ENCODE results near the gene OPTC.
"Not testable (repeated sequence)": the region's sequence is repeated elsewhere in the genome, so short reads cannot be mapped to it uniquely, and the experiment has no call there.

Gene OPTC

DNA sequence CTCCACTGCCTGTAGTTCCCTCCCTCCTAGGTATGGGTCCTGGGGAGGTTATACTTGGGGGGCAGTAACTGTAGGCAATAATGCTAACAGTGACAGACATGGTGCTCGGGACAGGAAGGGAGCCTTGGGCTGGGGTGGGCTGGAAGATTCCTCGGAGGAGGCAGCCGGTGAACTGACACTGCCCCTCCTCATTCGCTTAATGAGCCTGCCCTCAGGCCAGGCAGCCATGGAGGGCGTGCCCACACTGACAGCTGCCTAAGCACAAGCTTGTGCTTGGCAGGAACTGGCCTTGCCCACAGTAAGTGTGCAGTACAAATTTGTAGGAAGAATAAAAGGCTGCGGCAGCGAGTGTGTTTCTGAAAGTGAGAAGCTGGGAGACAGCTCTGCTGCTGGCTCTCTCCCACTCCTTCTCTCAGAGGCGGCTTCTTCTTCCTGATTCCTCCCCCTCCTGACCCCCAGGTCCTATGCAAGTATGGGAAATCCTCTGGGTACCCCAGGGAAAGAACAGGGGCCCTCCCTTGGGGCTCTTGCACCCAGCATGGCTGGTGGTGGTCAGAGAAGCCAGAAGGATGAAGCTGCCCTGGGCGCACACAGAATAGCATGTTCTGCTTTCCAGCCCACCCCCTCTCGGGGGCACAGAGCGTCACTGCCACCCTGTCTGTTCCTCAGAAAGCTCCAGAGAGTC is 23.6 kb downstream of the OPTC start:
- no peak for DNase-seq (ENCODE audit: low spot score)

DNA sequence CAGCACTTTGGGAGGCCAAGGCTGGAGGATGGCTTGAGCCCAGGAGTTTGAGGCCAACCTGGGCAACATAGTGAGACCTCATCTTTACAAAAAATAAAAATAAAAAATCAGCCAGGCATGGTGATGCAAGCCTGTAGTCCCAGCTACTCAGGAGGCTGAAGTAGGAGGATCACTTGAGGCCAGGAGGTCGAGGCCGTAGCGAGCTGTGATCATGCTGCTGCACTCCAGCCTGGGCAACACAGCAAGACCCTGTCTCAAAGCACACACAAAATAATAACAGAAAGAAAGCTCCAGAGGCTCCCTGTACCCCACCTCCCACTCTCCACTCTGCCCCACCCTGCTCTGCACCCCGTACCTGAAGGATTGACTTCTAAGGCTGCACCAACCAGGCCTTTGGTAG is 24.2 kb downstream of the OPTC start:
- not testable (repeated sequence) for DNase-seq (ENCODE audit: low spot score)

DNA sequence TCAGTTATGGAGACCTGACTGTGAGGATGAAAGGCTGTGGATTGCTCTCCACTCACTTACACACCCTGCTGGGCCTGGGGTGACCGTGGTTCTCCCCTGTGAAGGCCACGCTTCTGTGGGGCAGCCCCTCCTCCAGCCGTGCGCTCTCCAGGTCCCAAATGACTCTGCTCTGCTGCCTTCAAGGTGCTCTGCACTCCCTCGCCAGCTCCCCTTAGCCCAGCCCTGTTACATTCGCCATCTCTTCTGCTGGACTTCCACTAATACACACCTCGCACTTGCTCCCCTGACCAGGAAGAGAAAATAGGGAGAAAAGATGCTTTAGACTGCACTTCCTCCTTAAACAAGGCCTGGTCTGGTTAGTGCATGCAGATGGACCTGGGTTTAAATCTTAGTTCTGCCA is 24.6 kb downstream of the OPTC start:
- DNase-seq (ENCODE audit: low spot score) = no peak

DNA sequence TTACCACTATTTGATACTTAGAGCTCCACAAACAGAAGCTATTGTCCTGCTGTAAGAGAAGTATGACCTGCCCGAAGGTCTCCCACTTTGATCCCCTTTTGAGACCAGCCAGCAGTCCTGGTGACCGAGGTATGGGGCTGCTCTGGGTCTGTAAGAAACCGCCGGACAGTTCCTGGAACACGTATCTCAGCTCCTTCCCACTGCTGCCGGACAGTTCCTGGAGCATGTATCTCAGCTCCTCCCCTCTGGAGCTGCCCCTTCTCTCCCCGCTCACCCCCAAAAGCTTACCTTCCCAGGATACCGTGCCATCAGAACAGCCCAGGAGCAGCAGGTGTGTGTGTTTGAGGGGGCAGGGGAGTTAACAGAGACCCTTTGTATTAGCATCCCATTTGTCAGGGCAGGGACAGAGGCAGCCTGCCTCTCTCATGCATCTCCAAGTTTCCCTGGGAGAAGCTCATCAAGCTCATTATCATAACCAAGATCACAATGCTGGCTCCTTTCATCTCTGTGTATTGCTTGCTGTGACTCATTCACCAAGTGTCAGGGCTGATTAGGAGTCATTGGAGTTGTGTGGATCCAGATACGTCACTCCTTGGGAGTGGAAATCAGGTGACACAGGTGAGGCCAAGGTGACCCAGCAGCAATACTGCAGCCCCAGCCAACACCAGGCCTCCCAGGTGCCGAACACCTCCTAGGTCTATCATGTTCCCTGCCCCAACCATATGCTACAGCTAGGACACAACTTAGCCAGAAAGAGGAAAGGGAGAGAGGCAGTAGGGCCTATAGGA is 25.3 kb downstream of the OPTC start:
- DNase-seq (ENCODE audit: low spot score) = no peak

DNA sequence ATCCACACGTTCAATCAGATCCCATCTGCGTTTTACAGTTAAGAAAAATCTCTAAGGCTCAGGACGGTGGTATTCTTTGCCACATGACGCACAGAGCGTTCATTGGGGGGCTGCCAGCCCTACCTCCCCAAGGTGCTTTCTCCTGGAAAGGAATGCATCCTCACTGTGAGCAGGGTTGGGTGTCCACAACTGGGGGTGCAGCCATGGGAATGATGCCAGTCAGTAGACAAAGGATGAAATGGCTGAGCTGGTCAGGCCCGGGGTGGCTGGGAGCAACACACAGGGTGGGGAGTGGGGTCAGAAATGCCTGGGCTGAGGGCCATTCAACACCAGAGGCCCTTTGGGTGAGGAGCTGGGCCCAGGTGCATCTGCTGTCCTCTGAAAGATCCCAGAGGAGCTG is 25.9 kb downstream of the OPTC start:
- DNase-seq (ENCODE audit: low spot score) = no peak

DNA sequence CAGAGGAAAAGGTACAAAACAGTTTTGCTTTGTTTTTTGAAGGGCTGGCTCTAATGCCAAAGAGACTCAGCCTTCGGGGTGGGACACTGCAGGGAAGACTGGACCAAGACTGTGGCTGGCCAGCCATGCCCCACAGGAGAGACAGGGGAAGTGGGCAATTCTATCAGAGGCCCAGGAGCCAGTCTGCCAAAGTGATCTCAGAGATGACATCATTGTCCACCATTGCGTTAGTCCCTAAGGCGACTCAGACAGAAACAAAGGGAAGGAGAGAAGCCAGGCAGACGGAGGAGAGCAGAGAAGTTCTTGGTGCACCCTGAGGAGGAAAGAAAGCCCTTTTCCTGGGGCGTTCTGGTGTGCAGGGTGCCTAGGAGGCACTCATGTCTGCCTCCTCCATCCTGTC is 26.4 kb downstream of the OPTC start:
- no peak for DNase-seq (ENCODE audit: low spot score)

DNA sequence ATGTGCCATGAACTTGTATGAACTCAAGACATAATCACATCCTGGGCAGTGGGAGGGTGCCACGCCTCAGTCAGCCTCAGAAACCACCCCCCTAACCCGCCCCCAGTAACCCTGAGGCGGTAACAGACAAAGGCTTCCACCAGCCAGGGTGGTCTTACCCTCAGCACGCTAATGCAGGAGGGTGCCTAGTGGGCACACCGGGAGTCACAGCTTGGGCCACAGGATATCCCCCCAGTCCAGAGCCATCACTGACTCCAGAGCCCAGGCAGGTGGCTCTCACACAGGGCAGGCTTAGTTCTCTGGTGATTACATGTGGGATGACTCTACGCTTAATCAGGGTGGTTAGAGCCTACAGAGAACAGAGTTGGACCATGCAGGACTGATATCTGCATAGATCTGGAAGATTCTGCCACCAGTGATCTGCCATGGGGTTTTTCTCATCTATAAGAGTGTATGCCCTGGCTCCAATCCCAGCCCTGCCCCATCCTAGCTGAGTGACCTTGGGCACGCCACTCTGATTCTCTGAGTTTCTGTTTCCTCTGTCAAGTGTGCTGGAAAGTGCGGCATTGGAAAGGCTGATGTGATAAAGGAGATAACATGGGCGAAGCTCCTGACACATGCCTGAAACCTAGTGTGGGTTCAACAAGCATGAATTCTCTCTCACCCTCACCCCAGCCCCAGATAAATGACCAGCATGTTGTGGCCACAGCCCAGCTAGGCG is 27.3 kb downstream of the OPTC start:
- no peak for DNase-seq (ENCODE audit: low spot score)

DNA sequence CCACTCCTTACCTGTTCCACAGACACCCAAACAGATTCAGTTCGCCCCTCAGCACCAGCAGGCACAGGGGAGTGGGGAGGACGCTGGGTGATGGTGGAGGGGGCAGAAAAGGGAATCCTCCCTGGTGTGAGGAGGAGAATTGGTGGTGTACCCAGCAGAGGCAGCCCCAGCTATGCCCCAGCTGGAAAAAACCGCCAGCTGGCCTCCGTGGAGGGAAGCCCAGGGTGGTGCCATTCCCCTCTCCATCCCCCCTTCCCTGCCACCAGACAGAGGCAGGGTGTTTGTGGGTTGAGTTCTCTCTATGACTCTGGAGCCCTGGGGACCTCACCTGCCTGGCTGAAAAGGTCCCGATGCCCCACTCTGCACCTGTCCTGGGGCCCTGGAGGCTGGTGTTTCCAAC is 27.9 kb downstream of the OPTC start:
- DNase-seq (ENCODE audit: low spot score) = no peak

DNA sequence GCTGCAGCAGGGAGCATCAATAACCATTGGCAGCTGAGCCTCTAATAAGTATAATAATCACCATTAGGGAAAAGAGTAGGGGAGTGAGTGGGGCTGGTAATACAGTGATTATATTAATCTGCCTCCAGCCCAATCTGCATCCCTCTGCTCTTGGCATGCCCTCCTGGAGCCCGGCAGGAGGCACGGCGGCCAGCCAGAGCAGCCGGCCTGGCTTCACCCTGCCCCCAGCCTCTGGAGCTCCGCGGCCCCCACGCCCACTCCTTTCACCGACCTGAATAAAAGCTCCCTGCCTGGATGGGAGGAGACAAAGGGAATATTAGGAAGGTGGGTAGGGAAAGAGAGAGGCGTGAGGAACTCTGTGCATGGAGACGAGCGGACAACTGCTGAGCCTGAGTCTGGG is 28.3 kb downstream of the OPTC start:
- no peak for DNase-seq (ENCODE audit: low spot score)

DNA sequence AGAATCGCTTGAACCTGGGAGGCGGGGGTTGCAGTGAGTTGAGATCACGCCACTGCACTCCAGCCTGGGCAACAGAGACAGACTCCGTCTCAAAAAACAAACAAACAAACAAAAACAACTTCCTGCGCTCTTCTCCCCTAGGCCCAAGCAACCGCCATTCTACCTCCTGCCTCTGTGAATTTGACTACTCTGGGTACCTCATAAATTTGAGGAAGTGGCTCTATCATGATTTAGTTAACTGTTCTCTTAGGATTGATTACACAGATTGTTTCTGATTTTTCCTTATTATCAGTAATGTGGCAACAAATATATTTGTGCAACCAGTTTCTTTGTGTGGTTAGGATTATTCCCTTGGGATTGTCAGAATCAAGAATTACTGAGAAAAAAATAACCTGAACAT is 29.7 kb downstream of the OPTC start:
- DNase-seq (ENCODE audit: low spot score) = no peak

DNA sequence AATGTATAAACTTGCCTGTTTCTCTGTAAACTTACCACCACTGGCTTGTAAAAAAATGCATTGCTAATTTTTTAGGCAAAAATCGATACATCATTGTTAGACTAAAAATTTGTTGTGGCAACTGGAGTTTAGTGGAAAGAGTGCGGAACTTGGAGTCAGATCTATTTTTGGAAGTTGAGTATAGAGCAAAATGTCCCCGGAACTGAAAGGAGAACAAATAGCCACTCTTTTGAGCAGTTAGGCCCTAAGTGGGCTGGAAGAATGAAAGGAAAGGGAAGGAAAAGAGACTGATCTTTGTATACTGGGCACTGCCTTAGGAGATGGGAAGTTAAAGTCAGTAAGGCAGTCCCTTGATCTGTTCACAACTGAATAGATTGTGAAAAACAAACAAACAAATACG is 30.2 kb downstream of the OPTC start:
- DNase-seq (ENCODE audit: low spot score) = no peak

DNA sequence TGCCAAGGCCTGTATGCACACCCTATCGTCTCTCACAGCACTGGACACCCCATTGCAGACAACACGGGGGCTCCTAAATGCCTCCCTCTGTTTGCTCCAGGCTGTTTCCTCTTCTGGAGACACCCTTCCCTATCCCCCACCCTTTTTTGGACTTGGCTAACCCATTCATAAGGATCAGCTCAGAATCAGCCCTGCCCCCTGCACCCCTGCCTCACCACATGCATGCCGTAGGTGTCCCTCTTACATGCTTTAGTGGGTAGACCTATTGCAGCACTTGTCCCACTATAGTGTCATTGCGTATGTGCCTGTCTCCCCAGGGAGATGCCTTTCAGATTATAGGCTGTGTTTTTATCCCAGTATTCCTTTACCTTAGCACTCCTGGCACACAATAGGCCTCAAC is 30.9 kb downstream of the OPTC start:
- no peak for DNase-seq (ENCODE audit: low spot score)

DNA sequence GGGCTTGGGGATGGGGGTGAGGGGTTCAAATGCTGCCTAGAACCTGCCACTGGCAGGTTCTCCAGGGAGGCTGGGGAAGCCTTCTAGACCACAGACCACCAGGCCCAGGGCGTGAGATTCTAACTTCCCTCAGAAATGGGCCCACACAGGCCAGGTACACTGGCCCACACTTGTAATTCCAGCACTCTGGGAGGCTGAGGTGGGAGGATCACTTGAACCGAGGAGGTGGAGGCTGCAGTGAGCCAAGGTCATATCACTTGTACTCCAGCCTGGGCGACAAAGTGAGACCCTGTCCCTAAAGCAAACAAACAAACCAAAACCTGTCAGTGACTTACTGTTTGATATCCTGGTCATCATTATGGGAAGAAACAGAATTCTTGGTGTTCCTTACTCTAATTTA is 31.7 kb downstream of the OPTC start:
- DNase-seq (ENCODE audit: low spot score) = no peak

DNA sequence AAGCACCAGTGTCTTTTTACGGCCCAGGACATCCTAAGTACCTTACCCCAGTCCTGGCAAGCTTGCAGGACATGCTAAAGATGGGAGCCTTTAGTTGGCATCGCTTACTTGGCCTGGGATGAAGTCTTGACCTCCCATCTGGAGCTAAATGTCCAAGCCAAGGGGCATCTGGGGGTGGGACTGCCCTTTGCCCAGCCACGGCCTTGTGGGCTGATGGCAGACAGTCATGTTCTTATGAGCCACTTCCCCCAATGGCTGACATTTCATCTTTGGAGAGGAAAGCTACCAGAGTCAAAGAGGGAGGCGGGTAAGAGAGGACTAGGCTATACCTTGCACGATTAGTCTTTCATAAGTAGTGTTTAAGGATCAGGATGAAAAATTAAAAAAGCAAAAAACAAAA is 32.2 kb downstream of the OPTC start:
- no peak for DNase-seq (ENCODE audit: low spot score)

DNA sequence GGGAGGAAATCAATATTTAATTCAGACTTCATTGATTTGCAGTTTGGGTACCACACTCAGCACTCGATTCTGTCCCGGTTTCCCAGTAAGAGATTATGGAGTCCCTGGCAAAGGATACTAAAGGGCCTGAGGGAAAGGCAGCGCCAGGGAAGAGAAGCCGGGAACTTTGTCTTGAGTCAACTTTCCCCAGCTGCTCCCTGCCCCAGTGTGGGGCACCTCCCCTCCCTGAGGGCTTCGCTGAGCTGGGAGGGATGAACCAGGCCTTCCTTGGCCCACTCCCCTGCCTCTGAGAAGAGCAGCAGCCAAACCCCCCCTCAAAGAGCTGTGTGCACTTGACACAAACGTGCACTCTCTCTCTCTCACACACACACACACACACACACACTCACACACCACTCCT is 32.6 kb downstream of the OPTC start:
- DNase-seq (ENCODE audit: low spot score) = no peak

DNA sequence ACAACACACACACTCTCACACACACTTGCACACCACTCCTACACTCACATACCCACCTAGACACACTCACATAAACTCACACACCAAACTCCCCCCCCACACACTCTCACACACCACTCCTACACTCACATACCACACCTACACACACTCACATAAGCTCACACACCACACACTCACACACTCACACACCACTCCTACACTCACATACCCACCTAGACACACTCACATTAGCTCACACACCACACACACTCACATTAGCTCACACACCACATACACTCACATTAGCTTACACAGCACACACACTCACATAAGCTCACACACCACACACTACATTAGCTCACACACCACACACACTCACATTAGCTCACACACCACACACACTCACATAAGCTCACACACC is 33.1 kb downstream of the OPTC start:
- DNase-seq (ENCODE audit: low spot score) = no peak

DNA sequence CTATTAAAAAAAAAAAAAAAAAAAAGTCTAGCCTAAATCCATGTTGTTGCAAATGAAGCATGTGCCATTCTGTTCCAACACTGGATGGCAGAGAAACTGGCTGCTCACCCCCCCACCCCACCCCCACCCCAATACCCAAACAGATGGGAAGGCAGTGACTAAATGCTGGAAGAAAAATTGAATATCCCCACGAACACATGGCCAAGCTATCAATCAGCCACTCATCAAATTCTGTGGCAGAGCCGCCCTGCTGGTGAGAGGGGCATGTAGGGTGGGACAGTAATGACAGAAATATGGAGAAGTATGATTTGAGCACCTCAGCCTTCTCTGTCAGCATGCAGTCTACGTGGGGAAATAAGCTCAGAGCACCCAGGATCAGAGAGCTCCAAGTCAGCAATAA is 34.1 kb downstream of the OPTC start:
- no peak for DNase-seq (ENCODE audit: low spot score)

DNA sequence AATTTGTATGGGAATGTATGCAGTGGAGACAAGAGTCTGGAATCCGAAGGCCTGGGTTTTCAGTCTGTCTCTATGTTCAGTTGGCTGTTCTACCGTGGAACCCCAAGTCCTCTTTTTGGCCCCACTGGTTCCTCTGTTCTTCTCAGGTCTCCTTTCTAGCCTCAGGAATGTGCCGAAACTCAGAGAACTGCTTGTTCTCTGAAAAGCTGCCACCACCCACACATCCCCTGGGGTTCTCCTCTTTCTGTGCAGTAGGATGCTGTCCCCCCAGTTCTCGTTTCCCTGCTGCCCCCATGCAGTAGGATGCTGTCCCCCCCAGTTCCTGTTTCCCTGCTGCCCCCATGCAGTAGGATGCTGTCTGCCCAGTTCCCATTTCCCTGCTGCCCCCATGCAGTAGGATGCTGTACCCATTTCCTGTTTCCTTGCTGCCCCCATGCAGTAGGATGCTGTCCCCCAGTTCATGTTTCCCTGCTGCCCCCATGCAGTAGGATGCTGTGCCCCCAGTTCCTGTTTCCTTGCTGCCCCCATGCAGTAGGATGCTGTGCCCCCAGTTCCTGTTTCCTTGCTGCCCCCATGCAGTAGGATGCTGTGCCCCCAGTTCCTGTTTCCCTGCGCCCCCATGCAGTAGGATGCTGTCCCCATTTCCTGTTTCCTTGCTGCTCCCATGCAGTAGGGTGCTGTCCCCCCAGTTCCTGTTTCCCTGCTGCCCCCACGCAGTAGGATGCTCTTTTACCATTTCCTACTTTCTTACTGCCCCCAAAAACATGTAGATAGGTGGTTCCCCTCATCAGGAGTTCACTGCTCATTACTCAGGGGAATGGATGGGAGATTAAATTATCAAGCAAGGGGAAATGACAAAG is 35.3 kb downstream of the OPTC start:
- no peak for DNase-seq (ENCODE audit: low spot score)

DNA sequence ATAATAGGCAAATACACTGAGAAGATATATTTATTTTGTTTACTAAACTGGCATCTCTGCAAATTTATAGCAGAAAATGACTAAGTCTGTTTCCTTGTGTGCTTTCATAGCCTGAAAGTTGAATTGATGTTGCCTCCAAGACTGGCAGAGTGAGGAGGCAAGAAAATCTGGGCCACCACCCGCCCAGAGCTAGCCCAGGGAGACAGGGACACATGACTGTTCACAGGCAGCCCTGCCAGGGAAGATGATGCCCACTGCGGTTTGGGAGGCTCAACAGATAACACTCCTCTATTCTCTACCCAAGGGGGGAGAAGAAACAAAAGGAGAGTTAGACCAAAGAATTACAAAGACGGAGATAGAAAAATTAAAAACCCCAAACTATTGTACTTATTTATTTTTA is 37.1 kb downstream of the OPTC start:
- DNase-seq (ENCODE audit: low spot score) = no peak

DNA sequence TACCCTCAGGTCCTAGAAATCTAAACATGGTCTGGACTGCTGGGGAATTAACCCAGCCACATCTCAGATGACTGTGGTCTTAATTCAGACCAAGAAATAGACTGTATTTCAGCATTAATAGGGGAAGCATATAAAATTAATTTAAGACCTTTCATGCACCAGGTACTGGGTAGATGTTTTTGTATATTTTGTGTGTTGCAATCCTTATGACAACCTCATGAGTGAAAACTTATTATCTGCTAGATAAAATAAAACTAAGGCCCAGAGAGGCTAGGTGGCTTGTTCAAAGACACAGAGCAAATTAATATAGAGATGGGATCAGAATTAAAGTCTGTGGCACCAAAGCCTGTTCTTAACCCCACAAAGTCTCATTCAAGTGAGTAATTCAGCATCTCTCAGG is 40.1 kb downstream of the OPTC start:
- no peak for DNase-seq (ENCODE audit: low spot score)

DNA sequence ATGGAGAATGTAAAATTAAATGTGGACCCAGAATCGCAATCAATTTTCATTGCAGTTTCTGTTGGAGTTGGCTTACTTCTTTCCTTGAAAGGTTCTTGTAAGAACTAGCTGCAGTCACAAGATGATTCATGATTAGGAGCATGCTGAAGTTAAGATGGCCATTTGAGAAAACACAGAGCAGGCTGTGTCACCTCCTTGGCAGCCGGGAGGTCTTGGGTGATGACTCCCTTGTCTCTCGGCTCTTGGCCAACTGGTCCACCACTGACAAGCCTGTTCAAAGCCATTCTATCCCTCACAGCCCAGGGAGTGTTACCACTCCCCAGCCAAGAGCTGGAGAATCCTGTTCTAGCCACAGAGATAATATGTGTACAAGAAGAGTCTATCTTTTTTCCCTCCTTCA is 40.6 kb downstream of the OPTC start:
- DNase-seq (ENCODE audit: low spot score) = no peak

DNA sequence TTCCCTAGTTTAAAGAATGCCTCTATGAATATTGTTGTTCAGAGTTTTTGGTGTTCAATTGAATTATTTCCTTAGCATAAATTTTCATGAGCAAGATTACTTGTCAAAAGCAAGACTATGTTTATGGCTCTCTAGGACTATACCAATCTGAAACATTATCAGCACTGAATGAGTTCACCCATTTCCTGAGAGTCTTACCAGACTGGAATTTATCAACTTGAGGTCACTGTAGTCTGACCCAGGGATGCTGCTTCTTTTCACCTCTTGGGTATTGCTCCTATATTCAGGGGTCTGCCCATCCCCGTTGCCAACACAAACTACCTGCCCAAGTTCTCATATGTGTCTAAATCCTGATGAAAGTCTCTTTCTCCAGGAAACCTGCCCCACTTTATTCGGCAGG is 42.6 kb downstream of the OPTC start:
- DNase-seq (ENCODE audit: low spot score) = no peak
